HG03460 (cell line): Measurements from ENCODE around the gene C5AR2.
A peak's percentile ranks its signal among the peaks of the same experiment; 100 is the strongest.
"Not testable (repeated sequence)": the region's sequence is repeated elsewhere in the genome, so short reads cannot be mapped to it uniquely, and the experiment has no call there.

Experiments used
- ATAC-seq: cut with Tn5 transposase; IDR thresholded peaks from one replicate; pipeline ENCODE4 v1.9.1; 2021; ENCODE audit not compliant: unreplicated experiment

The C5AR2 gene

DNA sequence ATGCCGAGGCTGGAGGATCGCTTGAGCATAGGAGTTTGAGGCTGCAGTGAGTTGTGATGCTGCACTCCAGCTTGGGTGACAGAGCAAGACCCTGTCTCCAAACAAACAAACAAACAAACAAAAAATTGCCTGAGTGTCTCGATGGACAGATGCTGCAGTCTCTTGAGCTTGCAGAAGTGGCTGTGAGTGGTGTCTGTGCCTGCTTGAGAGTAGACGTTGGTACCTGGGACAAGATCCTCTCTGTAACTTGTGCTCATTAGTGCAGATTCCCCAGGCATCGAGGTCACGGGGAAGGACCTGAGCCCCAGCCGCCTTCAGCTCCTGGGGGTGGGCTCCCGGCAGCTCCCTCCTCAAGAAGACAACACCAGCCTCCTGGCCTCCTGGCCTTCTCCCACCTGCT lies 8.6 kb upstream of the C5AR2 start:
- ATAC-seq = no peak

DNA sequence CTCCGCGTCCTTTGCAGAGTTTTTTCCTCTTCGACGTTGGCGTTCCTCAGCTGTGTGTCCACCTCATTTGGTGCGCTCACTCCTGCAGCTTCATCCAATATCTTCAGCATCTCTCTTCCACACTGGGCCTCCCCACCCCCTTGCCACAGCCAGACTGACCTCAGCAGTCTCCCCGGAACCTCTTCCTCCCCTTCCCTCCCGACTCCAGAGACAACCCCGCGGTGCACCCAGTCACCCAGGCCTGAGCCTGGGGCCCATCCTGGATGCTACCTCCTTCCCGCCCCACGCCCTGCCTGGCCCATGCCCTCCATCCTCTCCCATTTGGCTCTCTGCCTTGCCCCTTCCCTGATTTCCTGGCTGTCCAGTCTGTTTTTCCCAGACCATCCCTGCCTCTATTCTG lies 8.1 kb upstream of the C5AR2 start:
- no peak for ATAC-seq

DNA sequence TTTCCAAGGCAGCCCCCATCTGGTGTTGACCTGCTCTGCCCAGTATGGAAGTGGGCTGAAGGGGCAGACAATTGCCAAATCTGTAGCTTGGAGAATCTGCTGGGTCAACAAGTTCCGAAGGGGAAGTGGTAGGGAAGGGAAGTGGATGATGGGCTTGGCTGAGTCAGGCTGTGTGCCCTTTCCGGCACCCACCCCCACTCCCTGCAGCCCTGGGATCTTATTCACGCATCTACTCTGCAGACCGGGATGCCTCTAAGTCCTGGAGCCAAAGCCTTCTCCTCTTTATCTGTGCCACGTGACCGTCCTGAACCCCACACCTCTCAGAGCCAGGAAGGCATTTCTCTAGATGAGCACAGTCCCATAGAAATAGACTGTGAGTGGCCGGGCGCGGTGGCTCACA lies 7.5 kb upstream of the C5AR2 start:
- no peak for ATAC-seq

DNA sequence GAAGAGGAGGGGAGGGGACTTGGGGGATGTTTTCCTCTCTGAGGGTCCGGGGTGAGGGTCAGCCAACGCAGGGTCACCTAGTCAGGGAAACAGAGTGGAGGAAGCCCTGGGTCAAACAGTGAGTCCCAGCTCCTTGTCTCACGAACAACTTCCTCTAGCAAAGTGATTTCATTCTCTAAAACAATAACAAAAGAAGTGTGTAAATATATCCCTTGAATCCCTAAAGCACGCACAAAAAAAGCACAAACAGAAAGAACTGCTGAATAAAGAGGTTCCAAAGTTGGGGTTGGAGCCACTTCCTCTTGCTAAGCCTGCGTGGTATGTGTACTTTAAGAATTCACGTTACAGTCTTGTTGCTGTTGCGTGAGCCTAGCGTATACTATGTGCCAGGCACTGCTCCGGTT lies 1.5 kb upstream of the C5AR2 start:
- no peak for ATAC-seq

DNA sequence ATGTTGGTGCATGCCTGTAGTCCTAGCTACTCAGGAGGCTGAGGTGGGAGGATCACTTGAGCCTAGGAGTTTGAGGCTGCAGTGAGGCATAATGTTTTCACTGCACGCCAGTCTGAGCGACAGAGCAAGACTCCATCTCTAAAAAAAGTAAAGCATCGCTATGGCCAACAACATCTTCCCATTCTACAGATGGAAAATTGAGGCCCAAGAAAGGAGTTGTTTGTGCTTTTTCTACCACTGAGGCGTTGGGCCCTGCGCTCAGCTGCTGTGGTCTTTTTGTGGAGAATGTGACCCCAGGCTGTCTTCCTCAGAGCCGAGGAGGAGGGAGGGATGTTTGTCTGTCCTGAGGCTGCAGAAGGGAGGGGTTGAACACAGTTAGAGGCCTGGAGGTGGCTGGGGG lies 485 bp upstream of the C5AR2 start:
- ATAC-seq = no peak

DNA sequence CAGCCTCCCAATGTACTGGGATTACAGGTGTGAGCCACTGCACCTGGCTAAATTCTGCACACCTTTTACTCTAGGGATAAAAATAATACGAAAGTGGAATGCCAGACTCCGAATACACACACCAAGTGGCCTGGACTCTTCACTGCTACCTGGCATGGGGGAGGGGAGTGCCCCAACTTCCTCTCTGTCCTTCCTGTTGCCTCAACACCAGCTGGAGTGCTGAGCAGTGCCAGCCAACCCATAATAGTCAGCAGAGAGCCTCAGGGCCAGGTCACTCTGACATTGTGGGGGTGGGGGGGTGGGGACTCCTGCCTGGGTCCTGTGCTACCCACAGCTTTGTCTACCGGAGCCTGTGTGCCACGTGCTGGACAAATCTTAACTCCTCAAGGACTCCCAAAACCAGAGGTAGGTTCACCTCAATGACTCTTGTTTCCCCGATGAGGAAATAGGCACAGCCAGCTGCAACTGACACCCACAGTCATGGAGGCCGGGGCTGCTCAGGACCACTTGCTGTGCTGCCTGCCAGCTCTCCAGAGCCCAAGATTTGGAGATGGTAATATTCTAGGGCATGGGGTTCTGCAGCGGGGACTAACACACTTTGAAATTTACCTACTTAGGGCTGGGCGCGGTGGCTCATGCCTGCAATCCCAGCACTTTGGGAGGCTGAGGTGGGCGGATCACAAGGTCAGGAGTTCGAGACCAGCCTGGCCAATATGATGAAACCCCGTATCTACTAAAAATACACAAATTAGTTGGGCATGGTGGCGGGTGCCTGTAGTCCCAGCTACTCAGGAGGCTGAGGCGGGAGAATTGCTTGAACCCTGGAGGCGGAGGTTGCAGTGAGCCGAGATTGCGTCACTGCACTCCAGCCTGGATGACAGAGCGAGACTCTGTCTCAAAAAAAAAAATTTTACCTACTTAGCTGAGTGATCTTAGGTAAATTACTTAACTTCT lies 5.1 kb downstream of the C5AR2 start:
- ATAC-seq = not testable (repeated sequence)

DNA sequence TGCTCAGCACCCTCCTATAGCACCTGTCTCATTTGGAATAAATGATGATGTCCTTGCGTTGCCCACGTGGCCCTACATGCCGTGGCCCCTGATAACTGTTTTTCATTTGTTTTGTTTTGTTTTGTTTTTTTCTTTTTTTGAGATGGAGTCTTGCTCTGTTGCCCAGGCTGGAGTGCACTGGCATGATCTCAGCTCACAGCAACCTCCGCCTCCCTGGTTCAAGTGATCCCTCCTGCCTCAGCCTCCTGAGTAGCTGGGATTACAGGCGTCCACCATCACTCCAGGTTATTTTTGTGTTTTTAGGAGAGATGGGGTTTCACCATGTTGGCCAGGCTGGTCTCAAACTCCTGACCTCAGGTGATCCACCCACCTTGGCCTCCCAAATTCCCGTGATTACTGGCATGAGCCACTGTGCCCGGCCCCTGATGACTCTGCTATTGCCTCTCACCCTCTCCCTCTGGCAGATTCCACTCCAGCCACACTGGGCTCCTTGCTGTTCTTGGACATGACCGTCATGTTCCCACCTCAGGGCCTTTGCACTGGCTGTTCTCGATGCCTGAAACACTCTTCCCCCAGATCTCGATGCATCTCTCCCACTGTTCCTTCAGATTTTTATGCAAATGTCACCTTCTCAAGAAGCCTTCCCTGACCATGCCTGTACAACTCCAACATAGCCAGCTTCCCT lies 7.4 kb downstream of the C5AR2 start:
- ATAC-seq = no peak

DNA sequence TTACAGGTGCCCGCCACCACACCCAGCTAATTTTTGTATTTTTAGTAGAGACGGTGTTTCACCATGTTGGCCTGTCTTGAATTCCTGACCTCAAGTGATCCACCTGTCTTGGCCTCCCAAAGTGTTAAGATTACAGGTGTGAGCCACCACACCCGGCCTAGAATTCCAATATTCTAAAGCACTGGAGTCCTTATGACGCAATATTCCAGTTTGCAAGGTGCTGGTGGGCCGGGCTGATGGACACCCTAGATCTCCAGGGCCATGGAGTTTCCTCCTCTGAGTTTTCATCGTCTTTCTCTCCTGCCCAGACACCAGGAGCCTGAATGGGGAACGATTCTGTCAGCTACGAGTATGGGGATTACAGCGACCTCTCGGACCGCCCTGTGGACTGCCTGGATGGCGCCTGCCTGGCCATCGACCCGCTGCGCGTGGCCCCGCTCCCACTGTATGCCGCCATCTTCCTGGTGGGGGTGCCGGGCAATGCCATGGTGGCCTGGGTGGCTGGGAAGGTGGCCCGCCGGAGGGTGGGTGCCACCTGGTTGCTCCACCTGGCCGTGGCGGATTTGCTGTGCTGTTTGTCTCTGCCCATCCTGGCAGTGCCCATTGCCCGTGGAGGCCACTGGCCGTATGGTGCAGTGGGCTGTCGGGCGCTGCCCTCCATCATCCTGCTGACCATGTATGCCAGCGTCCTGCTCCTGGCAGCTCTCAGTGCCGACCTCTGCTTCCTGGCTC lies 8.7 kb downstream of the C5AR2 start:
- ATAC-seq = no peak

DNA sequence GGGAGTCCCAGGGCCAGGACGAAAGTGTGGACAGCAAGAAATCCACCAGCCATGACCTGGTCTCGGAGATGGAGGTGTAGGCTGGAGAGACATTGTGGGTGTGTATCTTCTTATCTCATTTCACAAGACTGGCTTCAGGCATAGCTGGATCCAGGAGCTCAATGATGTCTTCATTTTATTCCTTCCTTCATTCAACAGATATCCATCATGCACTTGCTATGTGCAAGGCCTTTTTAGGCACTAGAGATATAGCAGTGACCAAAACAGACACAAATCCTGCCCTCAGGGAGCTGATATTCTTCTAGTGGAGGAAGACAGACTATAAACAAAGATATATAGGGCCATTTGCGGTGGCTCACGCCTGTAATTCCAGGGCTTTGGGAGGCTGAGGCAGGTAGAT lies 9.8 kb downstream of the C5AR2 start:
- no peak for ATAC-seq

DNA sequence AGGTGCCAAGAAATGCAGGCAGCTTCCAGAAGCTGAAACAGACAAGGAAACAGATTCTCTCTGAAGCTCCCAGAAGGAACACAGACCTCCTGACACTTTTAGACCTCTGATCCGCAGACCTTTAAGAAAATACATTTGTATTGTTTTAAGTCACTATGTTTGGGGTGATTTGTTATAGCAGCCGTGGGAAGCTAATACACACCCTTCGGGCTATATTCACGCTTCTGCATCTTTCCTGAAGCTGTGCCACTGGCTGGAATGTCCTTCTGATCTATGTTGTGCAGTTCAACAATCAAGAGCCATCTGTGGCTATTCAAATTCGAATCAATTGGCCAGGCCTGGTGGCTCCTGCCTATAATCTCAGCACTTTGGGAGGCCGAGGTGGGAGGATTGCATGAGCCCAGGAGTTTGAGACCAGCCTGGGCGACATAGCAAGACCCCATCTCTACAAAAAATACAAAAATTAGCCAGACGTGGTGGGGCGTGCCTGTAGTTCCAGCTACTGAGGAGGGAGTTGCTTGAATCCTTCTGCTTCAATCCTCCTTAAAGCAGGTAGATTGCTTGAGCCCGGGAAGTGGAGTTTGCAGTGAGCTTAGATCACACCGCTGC lies 11.3 kb downstream of the C5AR2 start:
- ATAC-seq = no peak

DNA sequence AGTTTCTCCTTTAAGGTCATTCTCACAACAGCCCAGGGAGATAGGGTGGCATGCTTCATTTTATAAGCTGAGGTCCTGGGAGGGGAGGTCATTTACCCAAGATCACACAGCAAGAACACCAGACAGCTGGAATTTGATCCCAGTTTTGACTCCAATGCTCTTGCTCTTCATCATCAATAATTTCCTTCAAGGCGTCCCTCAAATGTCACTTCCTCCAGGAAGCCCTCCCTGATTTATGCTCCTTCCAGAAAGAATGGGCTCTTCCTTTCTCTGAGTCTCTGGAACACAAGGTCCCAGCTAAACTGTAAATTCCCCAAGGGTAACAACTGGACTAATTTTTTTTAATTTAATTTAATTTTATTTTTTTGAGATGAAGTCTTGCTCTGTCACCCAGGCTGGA lies 12.4 kb downstream of the C5AR2 start:
- no peak for ATAC-seq

DNA sequence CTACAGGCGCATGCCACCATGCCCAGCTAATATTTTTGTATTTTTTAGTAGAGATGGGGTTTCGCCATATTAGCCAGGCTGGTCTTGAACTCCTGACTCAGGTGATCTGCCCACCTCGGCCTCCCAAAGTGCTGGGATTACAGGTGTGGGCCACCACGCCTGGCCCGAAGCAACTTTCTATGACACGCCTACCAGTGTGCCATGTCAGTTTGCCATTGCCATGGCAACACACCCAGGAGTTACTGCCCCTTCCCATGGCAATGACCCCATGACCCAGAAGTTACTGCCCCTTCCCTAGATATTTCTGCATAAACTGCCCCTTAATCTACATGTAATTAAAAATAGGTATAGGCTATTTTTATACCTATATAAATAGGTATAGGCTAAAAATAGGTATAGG lies 14.0 kb downstream of the C5AR2 start:
- not testable (repeated sequence) for ATAC-seq

DNA sequence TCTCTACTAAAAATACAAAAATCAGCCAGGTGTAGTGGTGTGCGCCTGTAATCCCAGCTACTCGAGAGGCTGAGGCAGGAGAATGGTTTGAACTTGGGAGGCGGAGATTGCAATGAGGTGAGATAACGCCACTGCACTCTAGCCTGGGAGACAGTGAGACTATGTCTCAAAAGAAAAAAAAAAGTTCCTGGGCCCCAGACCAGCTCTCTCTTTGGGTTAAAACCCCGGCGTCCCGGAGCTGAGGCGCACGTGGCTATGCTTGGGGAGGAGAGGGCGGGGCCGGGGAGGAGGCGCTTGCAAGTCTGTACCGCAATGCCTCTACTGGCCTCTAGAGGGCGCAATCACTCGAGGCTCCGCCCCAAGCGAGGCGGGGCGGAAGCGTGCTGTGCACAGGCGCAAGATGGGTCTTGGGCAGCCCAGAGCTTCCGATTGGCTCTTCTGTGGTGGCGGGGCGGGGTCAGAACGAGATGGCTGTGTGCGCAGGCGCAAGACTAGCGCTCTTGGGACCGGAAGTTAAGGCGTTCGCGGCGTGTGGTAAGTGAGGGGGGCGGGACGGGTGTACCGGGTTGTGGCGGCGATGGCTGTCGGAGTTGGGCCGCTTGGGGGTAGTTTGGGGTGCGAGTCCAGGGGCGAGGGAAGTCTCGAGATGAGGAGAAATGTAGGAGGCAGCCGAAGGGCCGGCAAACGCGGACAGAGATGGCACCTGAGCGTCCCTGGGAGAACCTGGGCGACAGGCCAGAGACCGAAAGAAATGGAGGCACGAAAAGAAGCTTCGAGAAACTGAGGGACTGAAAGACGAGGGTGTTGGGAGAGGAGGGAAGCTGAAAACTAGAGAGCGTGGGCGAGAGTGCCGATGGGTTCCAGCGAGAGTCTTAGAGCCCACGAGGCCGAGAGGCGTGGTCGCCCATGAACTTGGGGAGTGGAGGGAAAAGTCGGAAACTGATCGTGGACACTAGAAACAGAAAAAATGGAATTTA lies 17.1 kb downstream of the C5AR2 start, which contains the start of gene DHX34:
DHX34 (plus strand) TSS at position 497 of the 977 bp plus-strand sequence. CDS start 3,716 bp downstream, outside the sequence.
- ATAC-seq = peak; percentile 94

DNA sequence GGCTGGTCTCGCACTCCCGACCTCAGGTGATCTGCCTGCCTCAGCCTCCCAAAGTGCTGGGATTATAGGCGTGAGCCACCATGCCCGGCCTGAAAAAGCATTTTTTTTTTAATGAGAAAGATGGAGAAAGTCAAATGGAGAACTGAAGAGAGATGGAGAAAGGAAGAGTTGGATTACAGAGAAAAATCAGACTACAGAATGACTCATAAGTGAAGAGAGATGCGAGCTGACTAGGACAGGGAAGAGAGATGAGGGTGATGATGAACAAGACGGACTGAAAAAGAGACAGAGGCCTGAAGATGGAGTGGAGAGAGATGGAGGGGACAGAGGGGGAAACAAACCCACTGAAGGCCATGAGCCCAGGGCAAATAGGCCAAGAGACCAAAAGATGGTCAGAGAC lies 18.7 kb downstream of the C5AR2 start:
- ATAC-seq = no peak

DNA sequence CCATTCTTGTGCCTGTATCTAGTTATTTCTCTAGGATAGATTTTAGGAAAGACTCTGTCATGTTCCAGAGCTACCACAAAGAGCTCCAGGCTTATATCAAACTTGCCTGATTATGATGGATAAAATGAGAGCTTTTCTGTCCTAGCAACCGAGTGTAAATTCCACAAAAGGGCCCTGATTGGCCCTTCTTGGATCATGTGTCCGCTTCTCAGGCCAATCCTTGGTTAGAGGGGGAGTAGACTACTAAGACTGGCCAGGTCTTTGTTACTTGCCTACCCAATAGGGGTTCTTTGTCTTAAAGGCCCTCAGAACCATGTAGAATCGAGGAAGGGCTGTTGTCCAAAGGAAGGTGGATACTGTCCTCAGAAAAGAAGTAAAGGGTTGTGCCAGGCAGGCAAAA lies 19.6 kb downstream of the C5AR2 start:
- ATAC-seq = no peak

DNA sequence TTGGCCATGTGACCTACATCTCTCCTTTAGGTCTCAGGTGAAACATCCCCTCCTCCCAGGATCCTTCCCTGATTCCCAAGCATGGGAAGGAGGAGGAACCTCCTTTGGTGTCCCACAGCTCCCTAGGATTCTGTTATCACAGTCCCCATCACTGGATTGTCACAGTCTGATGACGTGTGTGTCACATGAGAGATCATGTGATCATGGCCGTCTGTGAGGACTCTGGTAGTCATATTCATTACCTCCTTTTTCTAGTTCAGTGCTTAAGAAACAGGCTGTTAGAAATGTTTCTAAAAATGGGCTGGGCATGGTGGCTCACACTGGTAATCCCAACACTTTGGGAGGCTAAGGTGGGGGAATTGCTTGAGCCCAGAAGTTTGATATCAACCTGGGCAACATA lies 20.1 kb downstream of the C5AR2 start:
- no peak for ATAC-seq

DNA sequence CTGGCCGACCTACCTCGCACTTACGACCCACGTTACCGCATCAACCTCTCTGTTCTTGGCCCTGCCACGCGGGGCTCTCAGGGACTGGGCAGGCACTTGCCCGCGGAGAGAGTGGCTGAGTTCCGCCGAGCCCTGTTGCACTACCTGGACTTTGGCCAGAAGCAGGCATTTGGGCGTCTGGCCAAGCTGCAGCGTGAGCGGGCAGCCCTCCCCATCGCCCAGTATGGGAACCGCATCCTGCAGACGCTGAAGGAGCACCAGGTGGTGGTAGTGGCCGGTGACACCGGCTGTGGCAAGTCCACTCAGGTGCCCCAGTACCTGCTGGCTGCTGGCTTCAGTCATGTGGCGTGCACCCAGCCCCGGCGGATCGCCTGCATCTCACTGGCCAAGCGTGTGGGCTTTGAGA lies 21.3 kb downstream of the C5AR2 start:
- no peak for ATAC-seq

DNA sequence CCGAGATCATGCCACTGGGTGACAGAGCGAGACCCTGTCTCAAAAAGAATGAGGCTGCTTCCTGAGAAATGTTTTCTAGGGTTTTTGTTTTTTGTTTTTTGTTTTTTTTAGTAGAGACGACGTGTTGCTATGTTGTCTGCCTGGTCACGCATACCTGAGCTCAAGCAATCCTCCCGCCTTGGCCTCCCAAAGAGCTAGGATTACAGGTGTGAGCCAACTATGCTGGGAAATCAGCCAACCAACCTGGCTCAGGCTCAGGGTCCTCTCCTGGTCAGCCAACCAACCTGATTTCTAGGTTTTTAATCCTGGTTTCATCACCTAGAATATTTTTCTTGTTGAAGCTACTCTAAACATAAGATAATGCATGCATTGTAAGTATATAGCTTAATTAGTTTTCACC lies 24.9 kb downstream of the C5AR2 start:
- ATAC-seq = no peak

DNA sequence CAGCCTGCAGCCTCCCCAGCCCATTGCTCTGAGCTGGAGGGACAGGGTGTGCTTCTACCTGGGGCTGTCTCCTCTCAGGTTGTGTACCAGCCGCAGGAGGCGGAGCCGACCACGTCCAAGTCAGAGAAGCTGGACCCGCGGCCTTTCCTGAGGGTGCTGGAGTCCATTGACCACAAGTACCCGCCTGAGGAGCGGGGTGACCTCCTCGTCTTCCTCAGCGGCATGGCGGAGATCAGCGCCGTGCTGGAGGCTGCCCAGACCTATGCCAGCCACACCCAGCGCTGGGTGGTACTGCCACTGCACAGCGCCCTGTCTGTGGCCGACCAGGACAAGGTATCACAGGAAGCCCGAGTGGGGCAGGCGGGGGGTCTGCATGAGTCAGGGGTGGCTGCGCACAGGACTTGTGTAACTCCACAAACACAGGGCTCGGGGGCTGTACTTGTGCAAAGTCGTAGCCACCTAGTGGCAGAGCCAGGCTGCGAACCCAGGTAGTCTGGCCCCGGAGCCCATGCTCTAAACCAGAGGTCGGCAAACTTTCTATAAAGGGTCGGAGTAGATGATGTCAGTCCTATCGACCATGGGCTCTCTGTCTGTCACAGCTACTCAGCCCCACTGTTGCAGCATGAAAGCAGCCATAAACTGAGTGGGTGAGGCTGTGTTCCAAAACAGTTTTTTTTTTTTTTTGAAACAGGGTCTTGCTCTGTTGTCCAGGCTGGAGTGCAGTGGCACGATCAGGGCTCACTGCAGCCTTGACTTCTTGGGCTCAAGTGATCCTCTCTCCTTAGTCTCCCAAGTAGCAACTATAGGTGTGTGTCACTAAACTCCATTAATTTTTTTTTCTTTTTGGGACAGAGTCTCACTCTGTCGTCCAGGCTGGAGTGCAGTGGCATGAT lies 26.1 kb downstream of the C5AR2 start:
- no peak for ATAC-seq
